ENCODE data around the gene DAPK2.

The DAPK2 gene

GRCh38 chr15:63982381-63982854 lies 63.9 kb downstream of the DAPK2 start:
- H3K27ac ChIP-seq (ENCODE audit: low read length) = no peak overlapping the region
- no peaks in the 10 kb centered on the region for H4K20me1 ChIP-seq (ENCODE audit: insufficient read depth, low read length)
- H3K79me2 ChIP-seq (ENCODE audit: insufficient read depth, low read length) = no peaks in the 10 kb centered on the region
- H3K27me3 ChIP-seq (ENCODE audit: insufficient read depth, low read length, poor library complexity) = no peaks in the 10 kb centered on the region
- no peaks in the 10 kb centered on the region for H3K4me1 ChIP-seq (ENCODE audit: insufficient read depth, low read length)
- H3K4me3 ChIP-seq (ENCODE audit: low read depth in 1 of 2, low read length in 2 of 2) = no peak overlapping the region
- H3K36me3 ChIP-seq (ENCODE audit: insufficient read depth, low read length) = no peaks in the 10 kb centered on the region
- H3K9me3 ChIP-seq (ENCODE audit: insufficient read depth, low read length, severe bottlenecking) = no peaks in the 10 kb centered on the region
- DNase-seq (no peak), ATAC-seq (ENCODE audit: insufficient read depth, low read depth) (no peak)
- no peak overlapping the region for H3K4me2 ChIP-seq (ENCODE audit: insufficient read depth, low read length)
- H2AFZ ChIP-seq (ENCODE audit: low read depth, low read length) = no peak overlapping the region
- TF ChIP-seq EZH2 (IDR thresholded peaks at IDR 0.05; ENCODE audit: borderline replicate concordance, low read depth, low read length, severe bottlenecking) = no peak
- no peak for TF ChIP-seq CTCF (IDR thresholded peaks at IDR 0.05; ENCODE audit: borderline replicate concordance, extremely low read depth, low read length, poor library complexity, severe bottlenecking)
- no peak overlapping the region for H3K9ac ChIP-seq (ENCODE audit: low read depth, low read length)

- Histone ChIP-seq H3K9me3 (ENCODE audit: insufficient read depth, low read length, severe bottlenecking) (no peaks in the 10 kb centered on the region), H3K27me3 (ENCODE audit: insufficient read depth, low read length, poor library complexity) (no peaks in the 10 kb centered on the region), H3K79me2 (ENCODE audit: insufficient read depth, low read length) (no peaks in the 10 kb centered on the region), H4K20me1 (ENCODE audit: insufficient read depth, low read length) (no peaks in the 10 kb centered on the region), H3K36me3 (ENCODE audit: insufficient read depth, low read length) (no peaks in the 10 kb centered on the region), H3K27ac (ENCODE audit: low read length) (no peak overlapping the region), H3K9ac (ENCODE audit: low read depth, low read length) (no peak overlapping the region), H3K4me1 (ENCODE audit: insufficient read depth, low read length) (no peaks in the 10 kb centered on the region), H3K4me3 (ENCODE audit: low read depth in 1 of 2, low read length in 2 of 2) (no peak overlapping the region), H2AFZ (ENCODE audit: low read depth, low read length) (no peak overlapping the region), H3K4me2 (ENCODE audit: insufficient read depth, low read length) (no peak overlapping the region)
- DNase-seq (no peak), ATAC-seq (ENCODE audit: insufficient read depth, low read depth) (no peak)
- no peak for TF ChIP-seq CTCF (IDR thresholded peaks at IDR 0.05; ENCODE audit: borderline replicate concordance, extremely low read depth, low read length, poor library complexity, severe bottlenecking)
- TF ChIP-seq EZH2 (IDR thresholded peaks at IDR 0.05; ENCODE audit: borderline replicate concordance, low read depth, low read length, severe bottlenecking) = no peak
Observed at GRCh38 chr15:63981596-63982320, 64.5 kb downstream of the DAPK2 start.

GRCh38 chr15:63979262-63979793 lies 67.0 kb downstream of the DAPK2 start:
- H3K4me2 ChIP-seq (ENCODE audit: insufficient read depth, low read length) = no peak overlapping the region
- H3K9me3 ChIP-seq (ENCODE audit: insufficient read depth, low read length, severe bottlenecking) = no peaks in the 10 kb centered on the region
- H3K4me3 ChIP-seq (ENCODE audit: low read depth in 1 of 2, low read length in 2 of 2) = no peak overlapping the region
- DNase-seq (no peak), ATAC-seq (ENCODE audit: insufficient read depth, low read depth) (no peak)
- H3K36me3 ChIP-seq (ENCODE audit: insufficient read depth, low read length) = no peaks in the 10 kb centered on the region
- TF ChIP-seq EZH2 (IDR thresholded peaks at IDR 0.05; ENCODE audit: borderline replicate concordance, low read depth, low read length, severe bottlenecking) (no peak), CTCF (IDR thresholded peaks at IDR 0.05; ENCODE audit: borderline replicate concordance, extremely low read depth, low read length, poor library complexity, severe bottlenecking) (no peak)
- no peak overlapping the region for H2AFZ ChIP-seq (ENCODE audit: low read depth, low read length)
- H3K79me2 ChIP-seq (ENCODE audit: insufficient read depth, low read length) = no peaks in the 10 kb centered on the region
- no peak overlapping the region for H3K9ac ChIP-seq (ENCODE audit: low read depth, low read length)
- H3K4me1 ChIP-seq (ENCODE audit: insufficient read depth, low read length) = no peaks in the 10 kb centered on the region
- H3K27ac ChIP-seq (ENCODE audit: low read length) = no peak overlapping the region
- no peaks in the 10 kb centered on the region for H4K20me1 ChIP-seq (ENCODE audit: insufficient read depth, low read length)
- H3K27me3 ChIP-seq (ENCODE audit: insufficient read depth, low read length, poor library complexity) = no peaks in the 10 kb centered on the region
